ENCODE data around the gene PDZK1IP1.

PDZK1IP1 gene, protein sequence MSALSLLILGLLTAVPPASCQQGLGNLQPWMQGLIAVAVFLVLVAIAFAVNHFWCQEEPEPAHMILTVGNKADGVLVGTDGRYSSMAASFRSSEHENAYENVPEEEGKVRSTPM

DNA sequence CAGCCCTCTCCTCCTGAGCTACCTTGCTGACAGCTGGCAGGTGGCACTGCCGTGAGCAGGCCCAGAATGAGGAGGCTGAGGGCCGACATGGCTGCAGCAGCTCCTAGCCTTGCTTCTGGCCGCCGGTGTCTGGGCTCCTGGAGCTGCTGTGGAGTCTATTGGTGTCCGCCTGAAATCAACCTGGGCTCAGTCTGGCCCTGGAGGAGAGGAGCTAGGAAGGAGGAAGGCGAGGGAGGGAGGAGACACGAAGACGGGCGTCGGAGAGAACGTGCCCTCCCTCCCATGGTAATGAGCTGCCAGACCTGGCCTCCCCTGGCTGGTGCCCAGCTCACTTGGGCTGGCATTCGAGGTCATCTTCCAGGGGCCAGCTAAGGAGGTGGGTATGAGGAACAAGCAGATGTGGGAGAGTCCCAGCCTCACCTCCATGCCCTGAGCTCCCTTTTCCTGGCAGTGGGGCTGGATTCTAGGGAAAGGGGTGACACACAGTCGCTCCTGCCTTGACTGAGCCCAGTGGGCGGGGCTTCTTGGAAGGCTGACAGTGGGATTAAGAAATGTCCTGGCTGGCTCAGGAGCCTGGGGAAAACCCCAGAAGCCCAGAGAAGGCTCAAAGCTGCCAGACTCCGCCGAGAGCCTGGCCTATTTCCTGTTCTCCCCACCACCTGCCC lies at the start of gene PDZK1IP1:
Gene PDZK1IP1, minus strand, starts transcription at position 193 of the 665 bp plus-strand sequence. Its CDS starts 104 bp downstream, at position 89.
- DNase-seq = no peak

GRCh38 chr1:47238935-47239592 lies 49.2 kb upstream of the PDZK1IP1 start:
- DNase-seq = no peak

- no peak for DNase-seq
Measured at GRCh38 chr1:47235806-47236205, 46.0 kb upstream of the PDZK1IP1 start.

GRCh38 chr1:47235241-47235681 lies 45.4 kb upstream of the PDZK1IP1 start:
- no peak for DNase-seq

GRCh38 chr1:47233186-47233585 lies 43.4 kb upstream of the PDZK1IP1 start:
- DNase-seq = no peak

DNA sequence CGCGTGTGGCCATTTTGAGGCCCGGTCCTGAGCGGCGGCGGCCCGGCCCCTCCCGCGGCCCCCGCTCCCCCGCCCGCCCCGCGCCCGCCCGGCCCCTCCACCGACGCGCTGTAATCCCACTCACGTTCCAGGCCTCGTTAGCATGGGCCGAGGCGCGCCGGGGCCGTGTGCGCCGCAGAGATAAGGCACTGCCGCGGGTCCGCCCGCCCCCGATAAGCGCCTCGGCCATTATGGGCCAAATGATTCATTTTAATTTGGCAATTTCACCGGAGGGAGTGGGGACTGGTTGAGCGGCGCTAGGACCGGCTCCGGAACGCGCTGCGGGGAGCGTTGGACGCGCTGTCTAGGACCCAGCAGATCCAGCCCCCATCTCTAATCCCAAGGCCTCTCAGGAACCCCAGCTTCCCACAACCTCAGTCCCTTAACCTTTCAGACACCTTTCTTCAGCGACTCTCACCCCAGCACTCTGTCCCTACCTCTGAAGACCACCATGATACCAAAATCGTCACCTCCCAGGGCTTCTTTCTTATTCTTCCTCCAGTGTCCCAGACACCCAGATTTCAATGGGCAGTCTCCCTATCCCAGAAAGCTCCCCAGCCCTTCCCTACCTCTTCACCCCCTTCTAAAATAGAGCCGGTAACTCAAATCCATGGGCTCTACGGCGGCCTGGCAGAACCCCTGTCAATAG lies 42.5 kb upstream of the PDZK1IP1 start, which contains the start of gene TAL1:
Gene TAL1, minus strand, starts transcription at position 39 of the 688 bp plus-strand sequence. CDS start 6,337 bp downstream, outside the sequence.
- no peak for DNase-seq

- DNase-seq = peak; percentile 42
Measured at GRCh38 chr1:47231301-47232186, 41.7 kb upstream of the PDZK1IP1 start.

- DNase-seq = no peak
Measured at GRCh38 chr1:47230692-47231300, 41.0 kb upstream of the PDZK1IP1 start.

GRCh38 chr1:47229886-47230691 lies 40.3 kb upstream of the PDZK1IP1 start:
- no peak for DNase-seq

GRCh38 chr1:47229031-47229885 lies 39.4 kb upstream of the PDZK1IP1 start:
- no peak for DNase-seq

DNA sequence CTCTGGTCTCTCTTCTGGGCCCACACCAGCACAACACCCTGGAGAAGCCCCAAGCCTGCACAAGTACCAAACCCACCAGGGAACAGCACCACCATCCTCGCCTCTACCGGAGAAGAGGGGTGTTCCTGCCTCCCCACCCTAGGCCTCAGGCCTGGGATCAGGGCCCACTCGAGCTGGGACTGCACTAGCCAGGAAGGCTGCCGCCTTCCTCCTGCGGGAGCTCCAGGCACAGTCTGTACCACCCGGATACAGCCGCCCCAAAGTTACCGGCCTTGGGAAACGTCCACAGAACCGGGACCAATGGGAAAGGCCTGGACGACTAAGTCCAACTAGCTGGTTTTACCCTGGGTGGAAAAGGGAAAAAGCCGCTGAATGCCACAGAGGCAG lies 38.8 kb upstream of the PDZK1IP1 start:
- no peak for DNase-seq

GRCh38 chr1:47227341-47228232 lies 37.8 kb upstream of the PDZK1IP1 start:
- no peak for DNase-seq

DNA sequence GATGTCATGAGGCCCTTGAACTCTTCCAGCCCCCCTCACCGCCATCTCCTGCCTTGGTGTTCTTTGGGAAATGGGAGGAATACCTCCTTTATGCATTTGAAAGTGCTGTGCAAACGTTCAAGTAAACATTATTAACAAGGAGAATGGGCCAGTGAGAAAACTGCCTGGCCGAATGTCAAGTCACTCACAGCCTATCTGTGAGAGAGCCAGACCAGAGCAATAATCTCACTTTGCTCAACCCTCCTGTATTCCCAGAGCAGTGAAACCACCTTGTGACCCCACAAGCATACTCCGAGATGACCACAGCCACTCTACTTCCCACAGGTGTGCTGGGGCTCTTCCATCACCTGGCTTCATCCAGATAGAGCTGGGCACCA lies 37.0 kb upstream of the PDZK1IP1 start:
- no peak for DNase-seq

- no peak for DNase-seq
Measured at GRCh38 chr1:47226121-47226838, 36.4 kb upstream of the PDZK1IP1 start.

GRCh38 chr1:47225430-47226100 lies 35.7 kb upstream of the PDZK1IP1 start:
- DNase-seq = no peak

DNA sequence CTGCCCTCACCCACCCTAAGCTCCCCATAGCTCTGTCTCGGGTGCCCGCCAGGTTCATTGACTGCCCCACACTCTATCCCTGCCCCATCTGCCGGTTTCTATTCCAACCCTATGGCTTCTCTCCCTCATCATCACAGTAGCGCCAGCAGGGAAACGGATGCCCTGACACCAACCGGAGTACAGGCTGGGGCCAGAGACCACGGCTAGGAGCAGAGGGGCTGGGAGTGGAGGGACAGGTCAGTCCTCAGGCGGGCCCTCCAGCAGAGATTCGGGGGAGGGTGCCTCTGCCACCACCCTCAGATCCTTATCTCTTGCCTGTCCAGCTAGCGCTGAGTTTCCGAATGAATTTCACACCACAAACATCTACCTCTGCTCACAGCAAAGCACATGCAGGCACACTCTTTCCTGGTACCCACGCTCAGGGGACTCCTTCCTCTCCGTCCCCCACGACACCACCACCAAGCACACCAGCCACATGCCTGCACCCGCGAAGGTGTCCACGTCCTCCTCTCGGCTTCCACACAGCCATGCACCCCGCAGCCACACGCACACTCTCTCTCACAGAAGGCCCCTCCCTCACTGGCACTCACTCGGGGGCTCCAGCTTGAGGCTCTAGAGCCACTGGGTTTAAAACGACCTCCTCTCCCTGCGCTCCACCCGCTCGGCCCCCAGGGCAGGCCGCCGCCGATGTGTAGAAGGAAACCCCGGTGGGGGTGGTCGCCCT lies 35.0 kb upstream of the PDZK1IP1 start:
- DNase-seq = no peak
